Prostate gland (tissue), 2 donors: ENCODE measurements around the gene PLA2G4D.

Source experiments
- POLR2A ChIP-seq: fragments of 450-650 bp; IDR thresholded peaks from one replicate; pipeline ENCODE4 v1.6.1; 2016; ENCODE audit warnings: antibody characterized with exemption, mild to moderate bottlenecking
- POLR2AphosphoS5 ChIP-seq: sonication (generic); formaldehyde crosslinking; IDR thresholded peaks from one replicate; pipeline ENCODE4 v1.6.1; 2017; ENCODE audit warnings: antibody characterized with exemption
- TF ChIP-seq, protein P1 (sequence below), 4 experiments: fragments of 200-600 bp in 2 of 4; fragments of 450-650 bp in 2 of 4; sonication (generic) in 2 of 4; IDR thresholded peaks; 1 replicate in 3 of 4; 2 replicates in 1 of 4; pipeline ENCODE4 v1.5.1; 2016 to 2019; ENCODE audit warnings: antibody characterized with exemption in 4 of 4, mild to moderate bottlenecking in 2 of 4, moderate library complexity in 2 of 4

DNA sequence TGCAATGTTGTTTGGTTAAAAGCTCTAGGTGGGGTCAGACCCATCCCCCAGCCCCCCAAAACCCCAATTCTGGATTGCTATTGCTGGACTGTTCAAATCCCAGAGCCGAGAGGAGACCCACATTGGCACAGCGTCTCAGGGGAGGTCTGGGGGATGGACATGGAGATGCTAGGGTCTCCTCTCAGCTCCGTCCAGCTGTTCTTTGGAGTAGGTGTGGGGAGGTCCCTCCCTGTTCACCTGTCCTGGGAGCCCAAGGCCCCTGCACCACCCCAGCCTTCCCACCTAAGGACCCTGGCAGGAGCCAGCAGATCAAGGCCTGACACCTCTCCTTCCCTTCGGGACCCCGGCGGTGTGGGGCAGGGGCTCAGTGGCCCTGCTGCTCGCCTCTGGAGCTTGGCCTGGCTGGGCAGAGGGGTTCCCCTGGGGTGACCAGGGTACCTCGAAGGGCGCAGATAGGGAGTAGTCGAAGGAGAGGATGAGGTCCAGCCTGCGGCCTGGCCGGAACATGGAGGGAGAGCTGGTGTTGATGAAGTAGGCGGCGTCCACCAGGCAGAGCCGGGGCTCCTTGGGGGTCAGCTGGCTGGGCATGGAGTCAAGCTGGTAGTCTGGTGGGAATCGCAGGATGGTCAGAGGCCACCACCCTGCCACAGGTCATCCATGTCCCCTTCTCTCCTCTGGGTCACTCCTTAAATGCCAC is 23.9 kb downstream of the PLA2G4D start:
- TF ChIP-seq, protein P1, sequence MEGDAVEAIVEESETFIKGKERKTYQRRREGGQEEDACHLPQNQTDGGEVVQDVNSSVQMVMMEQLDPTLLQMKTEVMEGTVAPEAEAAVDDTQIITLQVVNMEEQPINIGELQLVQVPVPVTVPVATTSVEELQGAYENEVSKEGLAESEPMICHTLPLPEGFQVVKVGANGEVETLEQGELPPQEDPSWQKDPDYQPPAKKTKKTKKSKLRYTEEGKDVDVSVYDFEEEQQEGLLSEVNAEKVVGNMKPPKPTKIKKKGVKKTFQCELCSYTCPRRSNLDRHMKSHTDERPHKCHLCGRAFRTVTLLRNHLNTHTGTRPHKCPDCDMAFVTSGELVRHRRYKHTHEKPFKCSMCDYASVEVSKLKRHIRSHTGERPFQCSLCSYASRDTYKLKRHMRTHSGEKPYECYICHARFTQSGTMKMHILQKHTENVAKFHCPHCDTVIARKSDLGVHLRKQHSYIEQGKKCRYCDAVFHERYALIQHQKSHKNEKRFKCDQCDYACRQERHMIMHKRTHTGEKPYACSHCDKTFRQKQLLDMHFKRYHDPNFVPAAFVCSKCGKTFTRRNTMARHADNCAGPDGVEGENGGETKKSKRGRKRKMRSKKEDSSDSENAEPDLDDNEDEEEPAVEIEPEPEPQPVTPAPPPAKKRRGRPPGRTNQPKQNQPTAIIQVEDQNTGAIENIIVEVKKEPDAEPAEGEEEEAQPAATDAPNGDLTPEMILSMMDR (IDR thresholded peaks at IDR 0.05), result no peak
- TF ChIP-seq POLR2AphosphoS5 (no peak), POLR2A (no peak)
